NCI-H1105 (cell line): ENCODE results near the gene SMS.

Experiments
- DNase-seq: peaks from one replicate; lab custom pipeline; 2025; lab: John Stamatoyannopoulos, UW

The SMS gene

GRCh38 chrX:22039541-22039940 is 99.0 kb downstream of the SMS start:
- no peak for DNase-seq

GRCh38 chrX:22040184-22040583 is 99.7 kb downstream of the SMS start:
- no peak for DNase-seq

GRCh38 chrX:22041907-22042530 is 101.5 kb downstream of the SMS start:
- no peak for DNase-seq

GRCh38 chrX:22043872-22044271 is 103.4 kb downstream of the SMS start:
- DNase-seq: no peak
